NCI-H524 (cell line): ENCODE measurements around the gene UVSSA.
"Not testable (repeated sequence)": the region's sequence is repeated elsewhere in the genome, so short reads cannot be mapped to it uniquely, and the experiment has no call there.

ENCODE experiments used
- DNase-seq, 2 experiments: peaks; one replicate each; lab custom pipeline; 2025; lab: John Stamatoyannopoulos, UW

Gene UVSSA

DNA sequence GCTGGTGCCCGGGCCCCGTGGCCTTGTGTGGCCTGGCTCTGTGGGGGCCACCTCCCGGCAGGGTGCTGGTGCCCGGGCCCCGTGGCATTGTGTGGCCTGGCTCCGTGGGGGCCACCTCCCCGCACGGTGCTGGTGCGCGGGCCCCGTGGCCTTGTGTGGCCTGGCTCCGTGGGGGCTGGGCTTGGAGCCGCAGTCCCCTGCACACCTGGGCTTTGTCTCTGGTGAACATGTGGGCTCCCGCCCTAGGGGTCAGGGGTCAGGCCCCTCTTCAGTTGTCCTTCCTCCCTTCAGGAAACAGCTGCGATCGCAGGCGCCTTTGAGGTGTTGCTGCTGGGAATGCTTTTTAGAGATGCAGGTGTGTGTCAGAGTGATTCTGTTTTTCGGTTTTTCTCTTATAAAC lies 17.2 kb downstream of the UVSSA start:
- no peak for DNase-seq

DNA sequence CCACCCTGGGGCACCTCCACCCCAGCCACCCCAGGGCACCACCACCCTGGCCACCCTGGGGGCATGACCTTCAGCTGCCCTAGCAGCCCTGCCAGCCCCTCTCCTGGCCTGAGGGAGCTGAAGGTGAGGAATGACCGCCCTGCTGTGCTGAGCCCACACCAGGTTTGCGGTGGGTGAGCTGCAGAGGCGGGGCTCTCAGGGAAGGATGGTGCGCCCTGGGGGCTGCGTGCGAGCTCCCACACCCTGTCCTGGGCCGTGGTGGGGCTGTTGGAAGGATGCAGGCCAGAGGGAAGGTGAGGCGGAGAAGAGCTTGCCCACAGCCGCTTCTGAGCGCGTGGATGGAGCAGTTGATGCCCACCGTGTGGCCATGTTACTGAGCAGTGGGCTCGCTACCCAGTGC lies 17.7 kb downstream of the UVSSA start:
- DNase-seq: no peak

DNA sequence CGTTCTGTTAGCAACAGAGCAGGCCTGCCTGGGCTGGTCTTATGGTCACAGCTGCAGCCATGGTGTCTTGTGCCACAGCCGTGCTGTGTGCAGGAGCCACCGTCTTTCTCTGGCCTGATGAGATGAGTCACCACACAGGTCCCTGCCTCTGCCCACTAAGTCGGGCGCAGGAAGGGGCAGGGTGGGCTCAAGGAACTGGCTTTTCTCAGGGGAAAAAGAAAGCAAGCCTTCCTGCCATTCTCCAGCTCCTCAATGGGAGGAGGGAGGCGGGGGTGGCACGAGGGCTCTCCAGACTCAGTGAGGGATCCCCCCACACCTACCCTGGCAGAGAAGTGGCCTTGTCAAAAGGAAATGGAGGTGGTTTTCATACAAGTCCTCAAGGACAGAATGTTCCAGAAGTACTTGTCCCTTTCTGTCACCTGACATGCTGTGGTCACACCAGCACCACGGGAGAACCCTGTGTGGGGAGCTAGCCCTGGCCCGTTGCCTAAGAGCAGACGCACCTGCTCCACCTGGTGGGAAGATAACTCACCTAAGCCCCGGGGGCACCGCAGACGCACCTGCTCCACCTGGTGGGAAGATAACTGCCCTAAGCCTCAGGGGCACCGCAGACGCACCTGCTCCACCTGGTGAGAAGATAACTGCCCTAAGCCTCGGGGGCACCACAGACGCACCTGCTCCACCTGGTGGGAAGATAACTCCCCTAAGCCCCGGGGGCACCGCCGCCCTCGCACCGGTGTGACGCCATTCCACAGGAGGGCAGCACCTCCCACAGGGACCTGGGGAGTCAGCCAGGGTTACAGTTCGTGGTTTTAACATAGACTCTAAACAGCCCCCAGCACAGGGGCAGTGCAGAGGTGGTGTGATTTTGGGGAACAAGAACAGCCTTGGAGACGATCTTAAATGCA lies 18.5 kb downstream of the UVSSA start:
- no peak for DNase-seq

GRCh38 chr4:1366371-1367229 lies 19.6 kb downstream of the UVSSA start:
- DNase-seq: no peak

GRCh38 chr4:1367230-1367935 lies 20.4 kb downstream of the UVSSA start:
- no peak for DNase-seq

DNA sequence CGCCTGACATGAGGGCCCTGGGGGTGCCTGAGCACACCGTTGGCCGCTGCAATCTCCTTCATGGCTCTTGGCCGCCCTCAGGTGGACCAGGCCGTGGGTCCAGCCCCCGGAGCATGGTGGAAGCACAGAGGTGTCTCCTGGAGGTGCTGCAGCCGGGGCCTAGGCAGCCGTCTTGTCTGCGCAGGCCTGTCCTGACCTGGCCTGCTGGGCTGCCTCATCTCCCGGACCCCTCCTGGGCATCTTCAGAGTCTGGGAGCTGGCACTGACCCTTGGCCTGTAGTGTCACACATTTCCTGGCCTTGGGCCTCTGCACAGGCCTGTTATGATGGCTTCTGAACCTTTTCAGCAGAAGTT lies 20.9 kb downstream of the UVSSA start:
- no peak for DNase-seq

DNA sequence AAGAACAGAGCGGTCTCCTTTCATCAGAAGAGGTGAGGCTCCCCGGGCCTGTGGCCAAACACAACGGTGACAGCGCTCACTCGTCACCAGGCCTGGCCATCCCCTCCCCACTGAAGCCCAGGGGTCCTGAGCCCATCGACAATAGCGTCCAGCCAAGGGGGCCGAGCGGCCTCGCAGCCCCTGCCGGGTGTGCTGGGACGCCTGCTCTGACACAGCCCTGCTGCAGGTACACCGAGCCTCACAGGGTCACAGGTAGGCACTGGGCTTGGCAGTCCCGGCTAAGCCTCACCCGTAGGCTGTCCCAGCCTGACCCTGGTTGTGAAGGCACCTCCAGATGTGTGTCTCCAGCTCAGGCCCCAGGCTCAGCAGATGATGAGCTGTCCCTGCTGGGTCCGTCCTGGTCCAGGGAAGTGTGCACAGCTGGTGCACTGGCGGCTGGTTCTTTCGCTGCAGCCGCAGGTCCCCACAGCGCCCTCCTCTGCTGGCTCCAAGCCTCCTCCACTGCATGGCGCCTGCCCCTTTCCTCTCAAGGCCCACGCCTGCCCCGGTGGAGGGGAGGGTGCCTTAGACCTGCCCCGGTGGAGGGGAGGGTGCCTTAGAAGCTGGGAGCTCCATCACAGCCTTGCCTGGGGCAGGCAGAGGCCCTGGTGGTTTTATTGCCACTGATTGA lies 21.5 kb downstream of the UVSSA start:
- DNase-seq: no peak

DNA sequence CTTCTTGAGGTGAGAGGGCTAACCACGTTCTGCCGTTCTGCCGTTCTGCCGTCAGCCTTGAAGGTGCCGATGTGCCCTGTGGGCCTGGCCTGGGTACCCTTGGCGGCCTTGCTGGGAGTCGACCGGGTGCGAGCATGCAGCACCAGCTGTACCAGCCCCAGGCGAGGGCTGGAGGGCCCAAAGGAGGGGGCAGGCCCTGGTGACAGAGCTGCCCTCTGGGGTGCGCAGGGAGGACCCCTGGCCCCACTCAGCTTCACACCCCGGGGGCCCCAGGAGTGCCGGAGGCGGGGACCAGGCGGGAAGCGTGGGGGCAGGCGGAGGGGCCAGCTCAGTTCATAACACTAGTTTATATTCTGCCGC lies 22.1 kb downstream of the UVSSA start:
- no peak for DNase-seq

GRCh38 chr4:1369479-1370079 lies 22.6 kb downstream of the UVSSA start:
- no peak for DNase-seq

DNA sequence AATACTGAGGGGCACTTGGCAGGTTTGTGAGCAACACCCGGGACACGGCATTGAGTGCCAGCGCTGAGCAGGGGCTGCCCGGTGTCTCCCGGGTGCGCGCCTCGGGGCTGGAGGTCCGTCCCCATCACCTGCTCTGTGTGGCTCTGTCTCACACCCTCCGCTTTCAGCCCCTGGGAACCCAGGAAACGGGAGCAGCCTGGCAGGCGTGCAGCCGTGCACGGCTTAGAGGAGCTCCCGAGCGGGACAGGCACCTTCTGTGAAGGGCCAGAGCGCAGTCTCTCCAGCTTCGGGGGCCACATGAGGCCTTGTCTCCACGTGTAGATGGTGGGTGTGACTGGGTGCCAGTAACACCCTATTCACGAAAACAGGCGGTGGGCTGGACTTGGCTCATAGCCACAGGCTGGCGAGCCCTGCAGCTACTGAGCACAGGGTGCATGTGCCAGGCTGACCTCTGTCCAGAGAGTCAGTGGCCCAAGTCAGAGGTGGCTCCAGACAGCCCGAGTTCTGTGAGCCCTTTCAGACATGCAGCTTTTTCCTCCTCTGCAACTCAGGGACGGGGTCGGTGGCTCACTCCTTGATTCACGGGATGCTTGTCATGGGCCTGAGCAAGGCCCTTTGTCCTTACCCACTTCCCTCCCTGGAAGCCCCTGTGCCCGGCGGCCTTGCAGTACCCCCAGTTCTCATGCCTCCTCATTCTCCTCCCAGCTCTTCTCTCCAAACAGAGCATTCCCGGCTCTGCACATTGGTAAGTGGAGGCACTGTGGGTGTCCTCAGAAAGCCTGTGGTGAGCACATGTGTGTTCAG lies 23.5 kb downstream of the UVSSA start:
- DNase-seq: no peak

DNA sequence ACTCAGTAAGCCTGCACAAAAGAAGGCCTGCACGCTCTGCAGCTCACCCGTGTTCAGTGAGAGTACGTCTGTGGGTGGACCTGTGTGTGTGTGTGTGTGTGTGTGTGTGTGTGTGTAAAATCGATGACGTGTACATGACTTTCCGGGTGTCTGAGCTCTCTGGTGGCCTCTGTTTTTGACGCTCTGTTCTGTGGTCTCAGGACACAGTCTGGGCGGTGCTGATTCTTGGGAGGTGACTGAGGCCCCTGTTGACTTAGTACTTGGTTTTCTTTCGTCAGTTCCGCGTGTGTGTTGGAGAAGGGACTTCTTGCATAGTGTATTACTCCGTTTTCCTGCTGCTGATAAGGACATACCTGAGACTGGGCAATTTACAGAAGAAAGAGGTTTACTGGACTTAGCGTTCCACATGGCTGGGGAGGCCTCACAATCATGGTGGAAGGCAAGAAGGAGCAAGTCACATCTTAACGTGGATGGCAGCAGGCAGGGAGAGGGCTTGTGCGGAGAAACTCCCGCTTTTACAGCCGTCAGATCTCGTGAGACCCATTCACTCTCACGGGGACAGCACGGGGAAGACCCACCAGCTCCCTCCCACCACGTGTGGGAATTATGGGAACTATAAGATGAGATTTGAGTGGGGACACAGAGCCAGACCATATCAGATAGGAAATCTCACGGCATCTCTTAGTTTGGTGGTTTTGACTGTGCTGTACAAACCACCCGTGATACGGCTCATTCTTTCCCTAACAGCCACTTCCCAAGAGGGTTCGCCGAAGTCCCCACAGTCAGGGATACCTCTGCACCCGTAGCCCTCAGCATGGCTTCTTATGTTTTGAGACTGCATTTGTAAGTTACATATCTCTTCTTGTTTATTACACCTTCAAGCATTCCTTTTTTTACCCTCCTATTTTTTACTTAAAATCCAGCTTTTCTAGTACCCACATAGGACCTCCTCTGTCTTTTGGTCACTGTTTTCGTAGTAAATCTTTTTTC lies 24.5 kb downstream of the UVSSA start:
- no peak for DNase-seq

- not testable (repeated sequence) for DNase-seq
These were observed 25.6 kb downstream of the UVSSA start for GRCh38 chr4:1372576-1372975.

DNA sequence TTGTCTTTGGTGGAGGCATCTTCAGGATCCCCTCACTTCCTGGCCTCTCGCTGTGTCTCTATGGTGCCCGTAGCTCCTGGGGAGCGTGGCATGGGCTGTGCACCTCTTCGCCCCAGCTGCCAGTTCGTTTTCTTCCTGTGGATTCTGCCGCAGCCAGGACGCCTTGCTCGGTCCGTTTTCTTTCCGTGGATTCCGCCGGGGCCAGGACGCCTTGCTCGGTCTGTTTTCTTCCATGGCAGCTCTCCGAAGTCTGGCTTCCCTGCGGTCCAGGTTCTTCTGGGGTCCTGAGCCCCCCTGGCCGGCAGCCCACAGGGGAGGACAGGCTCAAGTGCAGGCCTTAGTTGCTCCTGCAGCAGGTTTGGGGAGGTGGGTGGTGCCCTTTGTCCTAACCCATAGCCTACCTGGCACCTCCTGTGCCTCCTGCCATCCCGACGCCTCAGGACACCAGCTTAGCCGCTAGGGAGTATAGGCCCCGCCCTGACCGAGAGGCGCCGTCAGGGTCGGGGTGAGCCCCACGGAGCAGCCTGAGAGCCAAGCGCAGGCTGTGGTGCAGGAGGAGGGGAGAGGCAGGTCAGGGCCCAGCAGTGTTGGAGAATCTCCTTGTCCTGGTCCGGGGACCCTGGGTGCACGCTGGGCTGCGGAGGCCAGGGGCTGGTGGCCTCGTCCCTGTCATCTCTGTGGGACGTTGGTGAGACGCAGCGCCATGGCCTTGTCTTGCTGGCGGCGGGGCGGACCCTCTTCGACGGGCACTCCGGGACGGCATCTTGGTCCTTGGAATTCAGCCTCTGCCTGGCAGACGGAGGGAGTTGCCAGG lies 27.1 kb downstream of the UVSSA start:
- DNase-seq: no peak

DNA sequence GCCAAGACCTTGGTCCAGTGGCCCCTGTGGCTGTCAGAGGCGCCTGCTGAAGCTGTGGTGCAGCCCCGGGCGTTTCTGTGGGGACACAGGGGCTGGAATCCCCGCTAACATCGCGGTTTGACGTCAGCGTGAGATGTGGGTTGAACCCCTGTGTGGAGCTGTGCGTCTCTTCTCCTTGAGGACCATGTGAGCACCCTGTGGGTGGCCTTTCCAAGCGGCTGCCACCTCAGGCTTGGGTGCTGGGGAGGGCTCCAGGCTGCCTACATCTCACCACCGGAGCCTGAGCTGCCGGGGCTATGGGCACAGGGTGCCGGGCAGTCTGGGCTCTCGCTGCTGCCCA lies 27.7 kb downstream of the UVSSA start:
- no peak for DNase-seq

GRCh38 chr4:1375051-1375721 lies 28.2 kb downstream of the UVSSA start:
- no peak for DNase-seq

- DNase-seq: no peak
These were observed 28.8 kb downstream of the UVSSA start for GRCh38 chr4:1375761-1376322.

- no peak for DNase-seq
These were observed 29.4 kb downstream of the UVSSA start for GRCh38 chr4:1376391-1376840.
